GM19193 (cell line): Measurements from ENCODE around the gene HMGCL.

Experiments
- POLR2A ChIP-seq: IDR thresholded peaks from 4 replicates; pipeline ENCODE4 v1.6.1; 2011; ENCODE audit not compliant: insufficient read depth, insufficient read length; ENCODE audit errors: extremely low read depth

HMGCL gene

GRCh38 chr1:23763041-23763577 is 62.1 kb downstream of the HMGCL start:
- TF ChIP-seq POLR2A: no peak

- no peak for TF ChIP-seq POLR2A
These were observed 66.0 kb downstream of the HMGCL start for GRCh38 chr1:23759277-23759676.

- TF ChIP-seq POLR2A: no peak
These were observed 67.4 kb downstream of the HMGCL start for GRCh38 chr1:23757812-23758211.

- no peak for TF ChIP-seq POLR2A
These were observed 68.6 kb downstream of the HMGCL start for GRCh38 chr1:23756676-23757075.

- no peak for TF ChIP-seq POLR2A
These were observed 72.3 kb downstream of the HMGCL start for GRCh38 chr1:23752909-23753308.
